ENCODE data around the gene CC2D1A. TPM values are rescaled to one million over a fixed set of nuclear protein-coding genes. Genes with fewer than 3 reads are reported as not detected.
A peak's percentile ranks its signal among the peaks of the same experiment; 100 is the strongest.

The CC2D1A gene
- total RNA-seq, 2 experiments from 2014 or later = 27.4 to 28.6 TPM

GRCh38 chr19:13952154-13952930 is 46.3 kb downstream of the CC2D1A start, which contains the start of gene DCAF15:
Gene DCAF15 (plus strand): TSS chr19:13952509. CDS start chr19:13952513, 4 bp downstream.
- H3K27me3 Mint-ChIP-seq (ENCODE audit: low read depth) = no peaks in the 10 kb centered on the region
- CTCF ChIA-PET = interaction anchor here (1.0 to 2.0 kb wide), 4 partner anchors 29 to 122 kb away, joined by 3 to 7 read pairs (median 4); partner anchors contain the start of gene IL27RA
- intact Hi-C loops (cut with micrococcal nuclease) = loop anchor here (1.0 to 5.0 kb wide), 10 partner anchors 34 to 222 kb away; partner anchors contain the start of genes BRME1, CC2D1A, MISP3 and RFX1
- peaks cover 17% of the 10 kb centered on the region for H3K4me1 Mint-ChIP-seq (ENCODE audit: low read depth)
- peaks cover 13% of the 10 kb centered on the region for H3K36me3 Mint-ChIP-seq (ENCODE audit: low read depth)
- peak within 1 kb of the TSS; percentile 96 for H3K4me3 Mint-ChIP-seq
- DNase-seq = peak; percentile 100
- peak within 1 kb of the TSS; percentile 84 for H3K27ac Mint-ChIP-seq
- no peaks in the 10 kb centered on the region for H3K9me3 Mint-ChIP-seq

- peak overlapping the region; percentile 79 for H3K27ac Mint-ChIP-seq
- H3K27me3 Mint-ChIP-seq (ENCODE audit: low read depth) = no peaks in the 10 kb centered on the region
- H3K9me3 Mint-ChIP-seq = no peaks in the 10 kb centered on the region
Measured at GRCh38 chr19:13952931-13953531, 47.0 kb downstream of the CC2D1A start.

GRCh38 chr19:13954185-13954584 is 48.2 kb downstream of the CC2D1A start:
- Mint-ChIP-seq H3K9me3 (no peaks in the 10 kb centered on the region), H3K27me3 (ENCODE audit: low read depth) (no peaks in the 10 kb centered on the region), H3K4me3 (peak overlapping the region; percentile 38), H3K4me1 (ENCODE audit: low read depth) (peaks cover 20% of the 10 kb centered on the region), H3K36me3 (ENCODE audit: low read depth) (peaks cover 13% of the 10 kb centered on the region), H3K27ac (no peak overlapping the region)
- CTCF ChIA-PET = interaction anchor here (0.5 to 2.6 kb wide), 3 partner anchors 31 to 120 kb away, joined by 3 to 5 read pairs (median 3); no protein-coding TSS in a partner anchor
- intact Hi-C loops (cut with micrococcal nuclease) = loop anchor here (5.0 kb wide), 2 partner anchors 93 to 118 kb away; partner anchors contain the start of gene MISP3
- DNase-seq = no peak

More at GRCh38 chr19:13952931-13953531, 47.0 kb downstream of the CC2D1A start:
- DNase-seq = peak; percentile 31
- Mint-ChIP-seq H3K4me1 (ENCODE audit: low read depth) (peaks cover 17% of the 10 kb centered on the region), H3K36me3 (ENCODE audit: low read depth) (peaks cover 13% of the 10 kb centered on the region), H3K4me3 (peak overlapping the region; percentile 96)
- intact Hi-C loops (cut with micrococcal nuclease) = loop anchor here (1.0 to 5.0 kb wide), 10 partner anchors 33 to 222 kb away; partner anchors contain the start of genes BRME1, CC2D1A, MISP3 and RFX1
- CTCF ChIA-PET = interaction anchor here (0.8 to 2.0 kb wide), 6 partner anchors 28 to 121 kb away, joined by 3 to 7 read pairs (median 4); partner anchors contain the start of gene IL27RA

- Mint-ChIP-seq H3K4me1 (ENCODE audit: low read depth) (peaks cover 20% of the 10 kb centered on the region), H3K36me3 (ENCODE audit: low read depth) (peaks cover 16% of the 10 kb centered on the region), H3K9me3 (no peaks in the 10 kb centered on the region), H3K27me3 (ENCODE audit: low read depth) (no peaks in the 10 kb centered on the region), H3K4me3 (no peak overlapping the region), H3K27ac (no peak overlapping the region)
- CTCF ChIA-PET = interaction anchor here (1.2 to 2.6 kb wide), 2 partner anchors 29 to 69 kb away, joined by 5 to 6 read pairs; no protein-coding TSS in a partner anchor
- intact Hi-C loops (cut with micrococcal nuclease) = no loop called here
- no peak for DNase-seq
Measured at GRCh38 chr19:13955662-13956364, 49.8 kb downstream of the CC2D1A start.

- intact Hi-C loops (cut with micrococcal nuclease) = no loop called here
- no peak overlapping the region for H3K4me3 Mint-ChIP-seq
Measured at GRCh38 chr19:13956365-13956744, 50.4 kb downstream of the CC2D1A start.

GRCh38 chr19:13957051-13957450 is 51.0 kb downstream of the CC2D1A start:
- Mint-ChIP-seq H3K27ac (no peak overlapping the region), H3K36me3 (ENCODE audit: low read depth) (peaks cover 21% of the 10 kb centered on the region), H3K4me1 (ENCODE audit: low read depth) (peaks cover 18% of the 10 kb centered on the region), H3K27me3 (ENCODE audit: low read depth) (no peaks in the 10 kb centered on the region), H3K9me3 (no peaks in the 10 kb centered on the region), H3K4me3 (no peak overlapping the region)
- intact Hi-C loops (cut with micrococcal nuclease) = no loop called here
- DNase-seq = no peak
- CTCF ChIA-PET = interaction anchor here (1.1 to 1.2 kb wide), 2 partner anchors 70 to 102 kb away, joined by 4 to 6 read pairs; no protein-coding TSS in a partner anchor

More at GRCh38 chr19:13956365-13956744, 50.4 kb downstream of the CC2D1A start:
- Mint-ChIP-seq H3K27ac (no peak overlapping the region), H3K4me1 (ENCODE audit: low read depth) (peaks cover 20% of the 10 kb centered on the region), H3K36me3 (ENCODE audit: low read depth) (peaks cover 17% of the 10 kb centered on the region), H3K9me3 (no peaks in the 10 kb centered on the region), H3K27me3 (ENCODE audit: low read depth) (no peaks in the 10 kb centered on the region)
- no peak for DNase-seq
- CTCF ChIA-PET = interaction anchor here (1.1 to 2.6 kb wide), 3 partner anchors 29 to 103 kb away, joined by 4 to 6 read pairs (median 5); no protein-coding TSS in a partner anchor

GRCh38 chr19:13958043-13958442 is 52.0 kb downstream of the CC2D1A start:
- no peaks in the 10 kb centered on the region for H3K9me3 Mint-ChIP-seq
- intact Hi-C loops (cut with micrococcal nuclease) = no loop called here
- CTCF ChIA-PET = interaction anchor here (0.7 kb wide), 1 partner anchor 84 kb away, joined by 4 read pairs; no protein-coding TSS in a partner anchor
- H3K27me3 Mint-ChIP-seq (ENCODE audit: low read depth) = no peaks in the 10 kb centered on the region
- H3K27ac Mint-ChIP-seq = no peak overlapping the region
- H3K4me1 Mint-ChIP-seq (ENCODE audit: low read depth) = peaks cover 17% of the 10 kb centered on the region
- DNase-seq = no peak
- H3K36me3 Mint-ChIP-seq (ENCODE audit: low read depth) = peaks cover 21% of the 10 kb centered on the region
- no peak overlapping the region for H3K4me3 Mint-ChIP-seq

- no peaks in the 10 kb centered on the region for H3K9me3 Mint-ChIP-seq
Measured at GRCh38 chr19:13959141-13959961, 53.4 kb downstream of the CC2D1A start.

GRCh38 chr19:13959962-13960862 is 54.2 kb downstream of the CC2D1A start:
- Mint-ChIP-seq H3K4me1 (ENCODE audit: low read depth) (peaks cover 3% of the 10 kb centered on the region), H3K27ac (peak overlapping the region; percentile 70), H3K36me3 (ENCODE audit: low read depth) (peaks cover 21% of the 10 kb centered on the region), H3K27me3 (ENCODE audit: low read depth) (no peaks in the 10 kb centered on the region), H3K4me3 (no peak overlapping the region), H3K9me3 (no peaks in the 10 kb centered on the region)
- CTCF ChIA-PET = interaction anchor here (0.5 kb wide), 1 partner anchor 69 kb away, joined by 5 read pairs; no protein-coding TSS in a partner anchor
- DNase-seq = no peak
- intact Hi-C loops (cut with micrococcal nuclease) = no loop called here

More at GRCh38 chr19:13959141-13959961, 53.4 kb downstream of the CC2D1A start:
- no peaks in the 10 kb centered on the region for H3K27me3 Mint-ChIP-seq (ENCODE audit: low read depth)
- no peak overlapping the region for H3K4me3 Mint-ChIP-seq
- H3K4me1 Mint-ChIP-seq (ENCODE audit: low read depth) = peaks cover 6% of the 10 kb centered on the region
- intact Hi-C loops (cut with micrococcal nuclease) = no loop called here
- DNase-seq = no peak
- peaks cover 21% of the 10 kb centered on the region for H3K36me3 Mint-ChIP-seq (ENCODE audit: low read depth)
- no peak overlapping the region for H3K27ac Mint-ChIP-seq
- CTCF ChIA-PET = interaction anchor here (0.5 kb wide), 1 partner anchor 70 kb away, joined by 5 read pairs; no protein-coding TSS in a partner anchor
